H9 (cell line): ENCODE measurements around the gene TP73. TPM values are rescaled to one million over a fixed set of nuclear protein-coding genes. Genes with fewer than 3 reads are reported as not detected.

Source experiments
- DNase-seq: peaks from one replicate; pipeline ENCODE4 v3.0.0-alpha.2; 2017
- H2AFZ ChIP-seq: one replicate; pipeline ENCODE4 v1.6.1; 2013; ENCODE audit warnings: mild to moderate bottlenecking, low read length, control low read depth, moderate library complexity
- H2AK5ac ChIP-seq: 2 replicates; pipeline ENCODE4 v1.6.1; 2013; ENCODE audit warnings: low read length, control low read depth, mixed read lengths; ENCODE audit not compliant: insufficient read length
- H2BK120ac ChIP-seq: one replicate; pipeline ENCODE4 v1.6.1; 2013; ENCODE audit warnings: low read depth, mild to moderate bottlenecking, low read length, control low read depth, inconsistent platforms; ENCODE audit not compliant: poor library complexity, severe bottlenecking
- H2BK12ac ChIP-seq: 2 replicates; pipeline ENCODE4 v1.6.1; 2013; ENCODE audit warnings: low read length, control low read depth, mixed read lengths, low read depth; ENCODE audit not compliant: insufficient read length
- H2BK15ac ChIP-seq: 2 replicates; pipeline ENCODE4 v1.6.1; 2013; ENCODE audit warnings: low read depth, low read length, control low read depth
- H2BK20ac ChIP-seq: one replicate; pipeline ENCODE4 v1.6.1; 2013; ENCODE audit warnings: low read depth, mild to moderate bottlenecking, low read length, control low read depth, inconsistent platforms; ENCODE audit not compliant: poor library complexity, severe bottlenecking
- H2BK5ac ChIP-seq: 2 replicates; pipeline ENCODE4 v1.6.1; 2013; ENCODE audit warnings: low read length, control low read depth, mixed read lengths; ENCODE audit not compliant: insufficient read length
- H3K14ac ChIP-seq: 2 replicates; pipeline ENCODE4 v1.6.1; 2013; ENCODE audit warnings: low read length, control low read depth; ENCODE audit not compliant: insufficient read depth
- H3K18ac ChIP-seq: 2 replicates; pipeline ENCODE4 v1.6.1; 2013; ENCODE audit warnings: low read depth, mild to moderate bottlenecking, mixed read lengths, low read length, control low read depth; ENCODE audit not compliant: insufficient read length
- H3K23ac ChIP-seq: 2 replicates; pipeline ENCODE4 v1.6.1; 2013; ENCODE audit warnings: low read length, control low read depth, mixed read lengths, low read depth; ENCODE audit not compliant: insufficient read length
- H3K23me2 ChIP-seq: 2 replicates; pipeline ENCODE4 v1.6.1; 2013; ENCODE audit warnings: low read depth, mild to moderate bottlenecking, mixed read lengths, low read length, control low read depth; ENCODE audit not compliant: insufficient read length, poor library complexity, severe bottlenecking
- H3K27ac ChIP-seq: 2 replicates; pipeline ENCODE4 v1.5.1; 2013; ENCODE audit warnings: low read length, control low read depth, mixed read lengths, low read depth; ENCODE audit not compliant: insufficient read length
- H3K27me3 ChIP-seq: 2 replicates; pipeline ENCODE4 v1.6.1; 2013; ENCODE audit warnings: low read length, control low read depth, inconsistent platforms; ENCODE audit not compliant: insufficient read depth
- H3K4ac ChIP-seq: 2 replicates; pipeline ENCODE4 v1.6.1; 2013; ENCODE audit warnings: low read depth, mild to moderate bottlenecking, control low read depth, inconsistent platforms, low read length, moderate library complexity
- H3K4me1 ChIP-seq: 2 replicates; pipeline ENCODE4 v1.6.1; 2013; ENCODE audit warnings: low read length, control low read depth, inconsistent platforms; ENCODE audit not compliant: insufficient read depth
- H3K4me2 ChIP-seq: 2 replicates; pipeline ENCODE4 v1.6.1; 2013; ENCODE audit warnings: low read length, control low read depth, mixed read lengths; ENCODE audit not compliant: insufficient read length, insufficient read depth
- H3K56ac ChIP-seq: 2 replicates; pipeline ENCODE4 v1.6.1; 2013; ENCODE audit warnings: low read depth, mild to moderate bottlenecking, mixed read lengths, low read length, control low read depth; ENCODE audit not compliant: insufficient read length
- H3K79me1 ChIP-seq: 2 replicates; pipeline ENCODE4 v1.6.1; 2013; ENCODE audit warnings: low read depth, mild to moderate bottlenecking, moderate library complexity, low read length, control low read depth, inconsistent platforms; ENCODE audit not compliant: insufficient read depth, poor library complexity, severe bottlenecking
- H3K79me2 ChIP-seq: 2 replicates; pipeline ENCODE4 v1.6.1; 2013; ENCODE audit warnings: low read length, control low read depth, inconsistent platforms; ENCODE audit not compliant: insufficient read depth
- H3K9ac ChIP-seq: 2 replicates; pipeline ENCODE4 v1.6.1; 2013; ENCODE audit warnings: low read length, control low read depth, mixed read lengths; ENCODE audit not compliant: insufficient read length; ENCODE audit errors: extremely low read depth
- H3K9me3 ChIP-seq: one replicate; pipeline ENCODE4 v1.6.1; 2013; ENCODE audit warnings: low read depth, low read length, inconsistent platforms; ENCODE audit not compliant: control insufficient read depth
- H3T11ph ChIP-seq: one replicate; pipeline ENCODE4 v1.6.1; 2013; ENCODE audit warnings: mild to moderate bottlenecking, low read length, control low read depth, inconsistent platforms
- H4K20me1 ChIP-seq: one replicate; pipeline ENCODE4 v1.6.1; 2013; ENCODE audit not compliant: control insufficient read depth, insufficient read length, insufficient read depth
- H4K5ac ChIP-seq: 2 replicates; pipeline ENCODE4 v1.6.1; 2013; ENCODE audit warnings: low read depth, mild to moderate bottlenecking, mixed read lengths, low read length, control low read depth; ENCODE audit not compliant: insufficient read length
- H4K8ac ChIP-seq: replicated peaks from 2 replicates; pipeline ENCODE4 v1.6.1; 2013; ENCODE audit warnings: low read length, control low read depth, mixed read lengths, low read depth; ENCODE audit not compliant: insufficient read length
- H4K91ac ChIP-seq: 2 replicates; pipeline ENCODE4 v1.6.1; 2013; ENCODE audit warnings: low read depth, mild to moderate bottlenecking, moderate library complexity, mixed read lengths, low read length, control low read depth; ENCODE audit not compliant: insufficient read length
- H3K27ac Mint-ChIP-seq, 3 experiments: 2 replicates in 2 of 3; 3 replicates in 1 of 3; pipeline ENCODE4 v1.8.0; 2020 to 2021; ENCODE audit warnings: mixed read lengths in 3 of 3, mild to moderate bottlenecking in 1 of 3, moderate library complexity in 1 of 3
- H3K27me3 Mint-ChIP-seq: 2 replicates; pipeline ENCODE4 v1.8.0; 2021; ENCODE audit warnings: low read depth, mild to moderate bottlenecking, moderate library complexity, mixed read lengths
- H3K36me3 Mint-ChIP-seq, 3 experiments: 2 replicates in 2 of 3; 3 replicates in 1 of 3; pipeline ENCODE4 v1.8.0; 2020 to 2021; ENCODE audit warnings: low read depth in 3 of 3, mixed read lengths in 3 of 3; ENCODE audit not compliant: insufficient read depth in 1 of 3
- H3K4me1 Mint-ChIP-seq, 2 experiments: 2 replicates each; pipeline ENCODE4 v1.8.0; 2020; ENCODE audit warnings: mixed read lengths in 2 of 2
- H3K4me3 Mint-ChIP-seq, 2 experiments: 2 replicates in 1 of 2; 3 replicates in 1 of 2; pipeline ENCODE4 v1.8.0; 2020 to 2021; ENCODE audit warnings: mild to moderate bottlenecking in 2 of 2, mixed read lengths in 2 of 2, moderate library complexity in 1 of 2
- H3K9me3 Mint-ChIP-seq, 2 experiments: 2 replicates in 1 of 2; 3 replicates in 1 of 2; pipeline ENCODE4 v1.8.0; 2020; ENCODE audit warnings: mild to moderate bottlenecking in 2 of 2, mixed read lengths in 2 of 2, moderate library complexity in 1 of 2
- CTCF ChIP-seq: fragments of 200-600 bp; sonication (generic); conservative IDR thresholded peaks from 3 replicates; pipeline ENCODE4 v1.8.0; 2021; ENCODE audit warnings: antibody characterized with exemption, mild to moderate bottlenecking
- WGBS: extraction: QIAGEN DNeasy Blood & Tissue Kit; methylation state at CpG from one replicate; pipeline ENCODE4 v1.1.7; 2013; ENCODE audit warnings: missing lambda C conversion rate, low lambda C conversion rate, mixed read lengths; ENCODE audit not compliant: insufficient read length; ENCODE audit errors: extremely low coverage; 5-methylcytosine and 5-hydroxymethylcytosine counted together
- total RNA-seq: library from RNA; stranded (reverse); gene quantifications from 2 replicates; pipeline ENCODE4 v1.2.1, GENCODE V29; 2021

The TP73 gene
- total RNA-seq, 1 experiment from 2014 or later: 4.7 TPM

GRCh38 chr1:3604468-3604974, 47.8 kb upstream of the TP73 start:
- H4K91ac ChIP-seq: no peak overlapping the region
- H4K5ac ChIP-seq: no peak overlapping the region
- Mint-ChIP-seq H3K4me3 (no peak overlapping the region), H3K27ac (no peak overlapping the region), H3K4me1 (peaks cover 3 to 4% of the 10 kb centered on the region in 2 experiments), H3K27me3 (no peaks in the 10 kb centered on the region), H3K36me3 (no peaks in the 10 kb centered on the region; a peak in 2 of 7 replicates), H3K9me3 (no peaks in the 10 kb centered on the region)
- H3K27me3 ChIP-seq: no peaks in the 10 kb centered on the region
- H2AFZ ChIP-seq: no peak overlapping the region
- no peak overlapping the region for H2BK15ac ChIP-seq
- no peak overlapping the region for H3K56ac ChIP-seq
- no peak overlapping the region for H2AK5ac ChIP-seq
- H3K4me1 ChIP-seq: no peaks in the 10 kb centered on the region
- H2BK12ac ChIP-seq: no peak overlapping the region
- no peaks in the 10 kb centered on the region for H3K23me2 ChIP-seq
- H3T11ph ChIP-seq: no peak overlapping the region
- H4K20me1 ChIP-seq: no peaks in the 10 kb centered on the region
- WGBS: no CpG with 5 or more reads among the region's 8 CpGs
- no peak overlapping the region for H3K23ac ChIP-seq
- H3K14ac ChIP-seq: no peak overlapping the region
- no peak for TF ChIP-seq CTCF
- H3K4ac ChIP-seq: no peak overlapping the region
- H3K79me1 ChIP-seq: no peaks in the 10 kb centered on the region
- H4K8ac ChIP-seq: no peak overlapping the region
- H2BK120ac ChIP-seq: no peak overlapping the region
- no peak overlapping the region for H2BK20ac ChIP-seq
- no peak overlapping the region for H3K18ac ChIP-seq
- no peaks in the 10 kb centered on the region for H3K79me2 ChIP-seq
- no peak overlapping the region for H2BK5ac ChIP-seq
- no peaks in the 10 kb centered on the region for H3K9me3 ChIP-seq
- no peak overlapping the region for H3K9ac ChIP-seq
- H3K4me2 ChIP-seq: no peak overlapping the region
- DNase-seq: no peak
- no peak overlapping the region for H3K27ac ChIP-seq
